Pulmonary artery endothelial cell (primary cell): Measurements from ENCODE around the gene CCL27. TPM values are rescaled to one million over a fixed set of nuclear protein-coding genes. Genes with fewer than 3 reads are reported as not detected.

Experiments used
- DNase-seq: peaks from one replicate; pipeline ENCODE4 v3.0.0-alpha.2; 2011; ENCODE audit warnings: low read depth, low spot score
- total RNA-seq: library from RNA; depleted of rRNA; stranded (reverse); fragments of >200 nt; gene quantifications from 2 replicates; pipeline ENCODE4 v1.2.3, GENCODE V29; 2014

CCL27 gene, protein sequence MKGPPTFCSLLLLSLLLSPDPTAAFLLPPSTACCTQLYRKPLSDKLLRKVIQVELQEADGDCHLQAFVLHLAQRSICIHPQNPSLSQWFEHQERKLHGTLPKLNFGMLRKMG
- total RNA-seq: 0.14 TPM in 1 of 2 replicates, not detected in the other

DNA sequence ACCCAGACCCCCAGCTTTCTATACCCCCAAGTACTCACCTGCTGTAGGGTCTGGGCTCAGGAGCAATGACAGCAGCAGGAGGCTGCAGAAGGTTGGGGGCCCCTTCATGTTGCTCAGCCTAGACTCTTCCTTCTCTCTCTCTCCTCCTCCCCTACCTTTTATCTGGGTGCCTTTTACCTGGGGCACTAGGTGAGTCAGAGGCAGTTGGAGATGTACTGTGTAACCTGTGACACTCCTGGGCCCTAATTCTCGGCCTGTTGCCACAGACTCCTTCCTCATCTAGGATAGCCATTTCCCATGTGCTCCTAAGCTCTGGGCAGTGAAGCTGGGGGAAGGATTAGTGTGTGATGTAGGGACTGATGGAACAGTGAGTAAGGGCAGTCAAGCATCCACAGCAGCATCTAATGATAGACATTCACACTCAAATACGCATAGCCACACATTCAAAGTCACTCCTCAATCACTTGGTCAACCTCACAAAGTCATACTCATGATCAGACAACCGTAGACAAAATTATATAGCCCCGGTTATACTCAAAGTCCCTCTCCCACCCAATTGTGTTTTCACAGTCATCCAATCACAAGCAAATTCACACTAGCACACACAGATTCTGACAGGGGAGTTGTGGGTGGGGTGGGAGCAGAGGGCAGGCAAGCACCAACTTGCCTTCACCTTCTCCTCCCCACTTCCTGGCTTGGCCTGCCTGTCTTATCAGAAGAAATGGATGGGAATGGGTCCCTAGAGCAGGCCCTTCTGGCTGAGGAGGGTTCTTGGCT is at the start of gene CCL27:
TSS of gene CCL27 (minus strand) at position 132 of the 777 bp plus-strand sequence. CDS start at position 108, 24 bp downstream.
- DNase-seq: no peak

DNA sequence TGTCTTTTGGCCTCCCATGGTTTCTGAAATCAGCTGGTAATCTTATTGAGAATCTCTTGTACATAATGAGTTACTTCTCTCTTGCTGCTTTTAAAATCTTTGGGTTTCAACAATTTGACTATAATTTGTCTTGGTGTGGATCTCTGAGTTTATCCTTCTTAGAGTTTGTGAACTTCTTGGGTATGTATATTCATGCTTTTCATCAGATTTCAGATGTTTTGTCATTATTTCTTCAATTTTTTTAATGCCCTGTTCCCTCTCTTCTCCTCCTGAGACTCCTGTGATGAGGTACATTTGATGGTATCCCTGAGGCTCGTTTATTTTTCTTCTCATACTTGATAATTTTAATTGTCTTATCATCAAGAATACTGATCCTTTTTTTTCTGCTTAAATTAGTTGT is 49.7 kb upstream of the CCL27 start:
- DNase-seq: no peak

GRCh38 chr9:34710023-34710422 is 47.6 kb upstream of the CCL27 start, which contains the start of gene CCL21:
Gene CCL21 (minus strand): TSS chr9:34710136. CDS start chr9:34710066, 70 bp downstream.
- no peak for DNase-seq

DNA sequence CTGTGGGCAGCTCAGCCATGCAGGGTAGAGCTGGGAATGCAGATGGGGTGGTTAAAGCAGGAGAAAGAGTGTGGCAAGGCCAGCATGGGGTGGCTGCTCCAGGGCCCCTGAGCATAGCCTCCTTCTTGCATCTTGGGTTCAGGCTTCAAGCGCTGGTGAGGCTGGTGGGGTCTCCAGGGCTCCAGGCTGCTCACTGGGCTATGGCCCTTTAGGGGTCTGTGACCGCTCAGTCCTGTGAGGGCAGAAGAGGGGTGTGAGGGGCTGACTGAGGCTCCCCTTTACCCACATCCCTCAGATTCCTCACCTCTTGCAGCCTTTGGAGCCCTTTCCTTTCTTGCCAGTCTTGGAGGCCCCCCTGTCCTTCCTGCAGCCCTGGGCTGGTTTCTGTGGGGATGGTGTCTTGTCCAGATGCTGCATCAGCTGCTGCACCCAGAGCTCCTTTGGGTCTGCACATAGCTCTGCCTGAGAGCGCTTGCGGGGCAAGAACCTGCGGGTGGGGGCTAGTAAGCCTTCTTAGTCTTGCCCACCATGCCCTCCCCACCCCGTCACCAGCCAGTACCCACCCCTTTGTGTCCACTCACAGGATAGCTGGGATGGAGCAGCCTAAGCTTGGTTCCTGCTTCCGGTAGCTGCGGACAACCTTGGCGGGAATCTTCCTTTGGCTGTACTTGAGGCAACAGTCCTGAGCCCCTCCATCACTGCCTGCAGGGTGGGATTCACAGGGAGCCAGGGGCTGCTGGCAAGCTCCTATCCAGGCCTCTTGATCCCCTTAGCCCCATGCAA is 46.9 kb upstream of the CCL27 start:
- DNase-seq: no peak

DNA sequence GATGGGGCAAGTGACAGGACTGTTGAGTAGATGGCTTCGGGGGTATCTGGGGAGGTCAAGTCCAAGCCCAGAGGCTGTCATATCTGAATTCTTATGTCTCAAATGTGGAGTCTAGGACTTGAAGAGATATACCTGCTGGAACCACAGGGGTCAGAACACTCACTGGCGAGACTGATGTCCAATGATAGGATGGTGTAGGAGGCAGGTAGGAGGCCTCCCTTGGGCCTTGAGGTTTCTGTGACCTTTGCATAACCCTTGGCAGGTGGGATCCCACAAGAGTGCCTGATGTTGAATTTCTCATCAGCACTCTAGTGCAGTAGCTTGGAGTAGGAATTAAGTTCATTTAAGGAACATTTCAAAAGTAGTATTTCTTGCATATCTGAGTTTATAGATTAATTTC is 44.7 kb upstream of the CCL27 start:
- no peak for DNase-seq

- DNase-seq: peak; percentile 44
Observed at GRCh38 chr9:34701769-34702736, 39.6 kb upstream of the CCL27 start.

GRCh38 chr9:34701023-34701768 is 38.7 kb upstream of the CCL27 start:
- no peak for DNase-seq

- DNase-seq: no peak
Observed at GRCh38 chr9:34694811-34695210, 32.4 kb upstream of the CCL27 start.

DNA sequence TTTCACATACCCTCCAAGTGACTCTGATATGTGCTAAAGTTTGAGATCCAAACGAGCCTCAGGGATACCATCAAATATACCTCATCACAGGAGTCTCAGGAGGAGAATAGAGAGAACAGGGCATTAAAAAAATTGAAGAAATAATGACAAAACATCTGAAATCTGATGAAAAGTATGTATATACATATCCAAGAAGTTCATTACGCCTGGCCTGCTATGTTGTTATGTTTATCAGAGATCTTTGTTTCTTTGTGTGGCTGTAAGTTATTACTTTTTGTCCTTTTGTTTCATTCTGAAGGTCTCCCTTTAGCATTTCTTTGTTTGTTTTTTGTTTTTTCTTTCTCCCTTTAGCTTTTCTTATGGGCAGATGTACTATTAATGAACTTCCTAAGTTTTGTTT is 31.1 kb upstream of the CCL27 start:
- no peak for DNase-seq

DNA sequence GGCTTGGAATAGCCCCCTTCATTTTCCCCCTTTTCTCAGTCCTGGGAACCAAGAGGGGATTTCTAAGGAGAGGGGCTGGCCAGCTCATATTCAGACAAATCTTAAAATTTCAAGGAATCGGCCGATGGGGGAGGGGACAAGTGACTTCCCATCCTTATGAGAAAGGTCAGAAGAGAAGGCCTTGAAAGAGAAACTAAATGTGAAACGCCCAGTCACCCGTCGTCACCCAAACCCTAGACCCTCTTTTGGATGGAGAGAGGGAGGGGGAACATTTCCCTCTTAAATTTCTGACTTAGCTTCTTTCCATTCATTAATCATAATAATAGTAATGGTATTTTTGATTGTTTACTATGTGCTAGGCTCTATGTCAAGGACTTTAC is 29.5 kb upstream of the CCL27 start:
- DNase-seq: no peak

DNA sequence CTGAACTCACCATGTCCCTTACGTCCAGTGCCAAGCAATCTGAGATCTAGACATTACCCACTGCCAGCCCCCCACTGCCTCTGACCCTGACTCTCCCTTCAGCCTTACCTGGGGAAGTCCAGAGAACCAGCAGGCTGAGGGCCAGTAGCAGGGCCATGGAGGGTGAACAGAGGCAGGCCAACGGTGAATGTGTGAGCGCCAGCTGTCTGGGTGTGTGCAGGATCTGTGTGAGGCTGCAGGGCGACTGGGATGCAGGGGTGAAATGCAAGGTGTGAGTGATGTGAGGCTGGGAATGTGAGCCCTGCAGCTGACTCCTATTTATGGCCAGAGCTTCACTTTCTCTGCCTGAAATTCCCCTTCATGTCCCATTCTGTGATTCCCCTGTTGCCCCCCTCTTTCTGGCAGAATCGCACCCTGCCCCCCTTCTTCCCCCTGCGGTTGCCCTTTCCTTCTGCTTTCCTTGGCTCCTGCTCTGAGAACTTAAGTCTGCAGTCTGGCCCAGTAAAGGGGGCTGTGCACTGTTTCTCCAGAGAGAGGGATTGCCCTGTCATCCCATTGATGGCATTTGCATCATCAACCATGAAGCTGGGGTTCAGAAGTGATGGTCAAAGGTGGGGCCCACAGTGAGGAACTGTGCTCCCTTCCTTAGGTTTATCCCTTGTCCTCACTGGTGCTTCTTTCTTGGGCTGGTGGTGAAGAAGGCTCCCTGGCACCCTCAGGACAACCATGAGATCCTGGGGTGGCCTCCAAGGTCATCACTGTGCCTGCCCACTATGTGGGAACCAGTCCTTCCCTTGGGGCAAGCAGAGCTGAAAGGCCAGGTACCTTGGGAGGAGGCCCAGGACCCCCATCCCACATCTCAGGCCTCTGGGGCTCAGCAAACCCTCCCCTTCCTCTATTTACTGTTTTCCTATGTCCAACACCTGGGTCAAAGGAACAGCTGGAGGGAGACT is 28.8 kb upstream of the CCL27 start, which contains the start of gene CCL19:
TSS of gene CCL19 (minus strand) at position 294 of the 953 bp plus-strand sequence. CDS start at position 157, 137 bp downstream.
- no peak for DNase-seq

DNA sequence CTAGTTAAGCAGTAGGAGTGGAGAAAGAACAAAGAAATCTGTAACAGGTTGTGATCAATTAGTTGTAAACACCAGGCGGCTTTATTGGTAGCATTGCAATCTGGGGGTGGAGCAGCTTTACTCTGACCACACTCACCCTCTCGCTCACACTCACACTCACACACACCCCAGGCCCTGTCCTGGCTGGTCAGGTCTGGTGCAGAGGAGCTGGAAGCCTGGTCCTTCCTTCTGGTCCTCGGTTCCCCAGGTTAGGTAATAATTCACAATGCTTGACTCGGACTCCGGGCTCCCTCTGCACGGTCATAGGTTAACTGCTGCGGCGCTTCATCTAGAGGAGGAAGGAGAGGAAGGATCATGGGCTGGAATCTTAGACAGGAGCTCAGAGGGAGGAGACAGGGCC is 27.1 kb upstream of the CCL27 start:
- DNase-seq: no peak

- DNase-seq: no peak
Observed at GRCh38 chr9:34689116-34689470, 26.6 kb upstream of the CCL27 start.

DNA sequence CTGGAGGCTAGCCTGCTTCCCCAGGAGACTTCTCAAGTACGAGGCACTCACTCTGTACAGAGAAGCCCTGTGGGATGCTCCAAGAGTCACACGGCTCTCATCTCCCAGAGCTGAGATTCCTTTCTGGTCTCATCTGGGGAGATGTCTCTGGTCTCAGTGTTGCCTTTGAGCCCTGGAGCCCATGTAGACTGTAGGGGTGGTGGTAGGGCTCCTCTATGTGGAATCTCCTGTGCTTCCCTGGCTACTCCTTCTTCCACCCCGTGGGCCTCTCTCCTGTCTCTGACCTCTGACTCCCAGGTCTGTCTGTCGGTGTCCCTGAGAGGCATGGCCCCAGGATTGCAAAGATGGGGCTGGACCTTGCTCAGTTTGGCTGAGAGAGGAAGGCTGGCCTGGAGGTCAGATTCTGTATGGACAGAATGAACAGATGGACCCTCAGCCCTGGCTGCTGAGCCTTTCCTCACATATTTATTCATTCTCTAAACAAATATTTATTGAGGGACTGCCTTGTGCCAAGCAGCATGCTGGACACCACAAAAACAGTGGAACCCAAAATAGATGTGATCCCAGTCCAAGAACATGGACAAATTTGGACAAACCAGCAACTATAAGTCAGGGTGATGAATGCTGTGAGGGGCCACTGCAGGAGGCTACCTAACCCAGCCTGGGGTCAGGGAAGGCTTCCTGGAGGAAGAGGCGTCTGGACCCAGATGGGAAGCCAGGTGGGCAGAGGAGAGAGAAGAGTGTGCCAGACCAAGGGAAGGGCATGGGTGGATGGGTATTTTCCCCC is 26.1 kb upstream of the CCL27 start:
- DNase-seq: no peak

DNA sequence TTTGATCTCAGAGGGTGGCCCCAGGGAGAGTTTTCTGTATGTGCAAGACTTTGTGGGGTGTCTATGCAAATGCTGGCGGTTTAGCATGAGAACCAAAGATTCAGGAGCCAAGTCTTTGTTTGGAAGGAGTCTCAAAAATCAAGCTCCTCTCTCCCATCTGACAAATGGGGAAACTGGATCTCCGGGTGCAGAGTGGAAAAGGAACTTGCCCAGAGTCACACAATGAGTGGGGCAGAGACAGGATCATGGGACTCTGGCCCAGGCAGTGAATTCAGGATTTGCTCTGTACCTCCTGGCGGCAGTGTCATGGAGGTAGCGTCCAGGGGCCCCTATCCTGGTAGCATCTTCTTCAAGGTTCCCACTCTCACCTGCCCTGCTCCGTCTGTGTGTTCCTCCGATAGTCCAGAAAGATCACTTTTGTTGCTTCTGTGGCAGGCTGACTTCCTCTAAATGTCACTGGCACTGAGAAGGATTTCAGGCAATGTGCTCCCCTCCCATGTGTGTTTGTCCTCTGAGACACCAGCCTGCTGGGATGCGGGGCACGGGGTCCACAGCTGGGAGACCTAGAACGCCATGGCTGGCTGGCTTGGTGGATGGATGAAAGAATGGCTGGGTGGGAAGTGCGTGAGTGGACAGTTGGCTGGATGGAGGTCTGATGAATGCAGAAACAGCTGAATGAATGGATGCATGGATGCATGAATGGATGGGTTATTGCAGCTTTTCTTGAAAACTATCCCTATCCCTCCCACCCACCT is 25.0 kb upstream of the CCL27 start:
- no peak for DNase-seq

- DNase-seq: no peak
Observed at GRCh38 chr9:34686732-34687131, 24.3 kb upstream of the CCL27 start.

GRCh38 chr9:34686231-34686630 is 23.8 kb upstream of the CCL27 start:
- DNase-seq: no peak

DNA sequence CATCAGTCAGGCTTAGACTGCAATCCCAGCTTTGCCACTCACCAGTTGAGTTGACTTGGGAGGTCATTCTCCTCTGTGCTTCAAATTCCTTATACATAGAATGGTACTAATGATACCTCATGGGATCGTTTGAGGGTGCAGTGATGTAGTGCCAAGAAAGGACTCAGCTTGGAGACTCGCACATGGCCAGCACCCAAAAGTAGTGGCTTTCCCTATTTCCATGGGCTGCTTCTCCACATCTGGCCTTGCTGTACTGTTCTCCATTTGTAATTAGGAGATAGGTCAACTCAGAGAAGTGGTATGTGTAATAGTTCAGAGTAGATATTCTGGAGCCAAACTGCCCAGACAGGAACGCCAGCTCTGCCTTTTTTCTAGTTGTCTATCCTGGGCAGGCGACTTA is 23.1 kb upstream of the CCL27 start:
- no peak for DNase-seq
